Measurements from ENCODE around the gene COL6A1. TPM values are rescaled to one million over a fixed set of nuclear protein-coding genes. Genes with fewer than 3 reads are reported as not detected.

Gene COL6A1
- polyA plus RNA-seq, 1 donor from 2014 or later = 29.4 TPM

DNA sequence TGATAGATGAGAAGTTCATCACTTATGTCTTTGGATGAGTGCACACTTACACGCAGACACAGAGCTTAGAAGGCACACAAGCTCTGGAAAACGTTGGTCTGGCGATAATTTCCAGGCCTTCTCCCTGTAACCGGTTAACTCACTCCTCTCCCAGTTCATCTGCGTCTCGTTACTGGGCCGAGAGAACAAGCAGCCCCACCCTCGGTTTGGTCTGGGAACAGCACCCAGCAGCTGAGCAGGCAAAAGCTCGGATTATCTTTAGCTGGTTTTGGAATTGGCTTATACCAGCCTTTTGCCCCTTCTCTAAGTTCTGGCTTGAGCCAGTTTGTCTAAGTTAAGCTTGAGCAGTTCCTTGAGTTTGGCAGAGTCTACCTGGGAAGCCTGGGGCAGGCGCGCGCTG is 27.3 kb upstream of the COL6A1 start:
- H2AFZ ChIP-seq (ENCODE audit: low read depth, low read length) = no peak overlapping the region
- H3K79me2 ChIP-seq (replicated peaks; ENCODE audit: insufficient read depth, low read length) = no peaks in the 10 kb centered on the region
- no peaks in the 10 kb centered on the region for H3K9me3 ChIP-seq (ENCODE audit: low read length)
- no peak for TF ChIP-seq EP300 (conservative IDR thresholded peaks at IDR 0.05; ENCODE audit: poor library complexity, severe bottlenecking)
- TF ChIP-seq TAF1 (IDR thresholded peaks at IDR 0.05; ENCODE audit: low read depth) = no peak
- TF ChIP-seq, protein P1, sequence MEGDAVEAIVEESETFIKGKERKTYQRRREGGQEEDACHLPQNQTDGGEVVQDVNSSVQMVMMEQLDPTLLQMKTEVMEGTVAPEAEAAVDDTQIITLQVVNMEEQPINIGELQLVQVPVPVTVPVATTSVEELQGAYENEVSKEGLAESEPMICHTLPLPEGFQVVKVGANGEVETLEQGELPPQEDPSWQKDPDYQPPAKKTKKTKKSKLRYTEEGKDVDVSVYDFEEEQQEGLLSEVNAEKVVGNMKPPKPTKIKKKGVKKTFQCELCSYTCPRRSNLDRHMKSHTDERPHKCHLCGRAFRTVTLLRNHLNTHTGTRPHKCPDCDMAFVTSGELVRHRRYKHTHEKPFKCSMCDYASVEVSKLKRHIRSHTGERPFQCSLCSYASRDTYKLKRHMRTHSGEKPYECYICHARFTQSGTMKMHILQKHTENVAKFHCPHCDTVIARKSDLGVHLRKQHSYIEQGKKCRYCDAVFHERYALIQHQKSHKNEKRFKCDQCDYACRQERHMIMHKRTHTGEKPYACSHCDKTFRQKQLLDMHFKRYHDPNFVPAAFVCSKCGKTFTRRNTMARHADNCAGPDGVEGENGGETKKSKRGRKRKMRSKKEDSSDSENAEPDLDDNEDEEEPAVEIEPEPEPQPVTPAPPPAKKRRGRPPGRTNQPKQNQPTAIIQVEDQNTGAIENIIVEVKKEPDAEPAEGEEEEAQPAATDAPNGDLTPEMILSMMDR (IDR thresholded peaks at IDR 0.05; ENCODE audit: poor library complexity, severe bottlenecking) = no peak
- TF ChIP-seq EZH2 (IDR thresholded peaks at IDR 0.05; ENCODE audit: borderline replicate concordance, insufficient read depth, low read length, poor library complexity, severe bottlenecking) = no peak
- TF ChIP-seq, protein P2, sequence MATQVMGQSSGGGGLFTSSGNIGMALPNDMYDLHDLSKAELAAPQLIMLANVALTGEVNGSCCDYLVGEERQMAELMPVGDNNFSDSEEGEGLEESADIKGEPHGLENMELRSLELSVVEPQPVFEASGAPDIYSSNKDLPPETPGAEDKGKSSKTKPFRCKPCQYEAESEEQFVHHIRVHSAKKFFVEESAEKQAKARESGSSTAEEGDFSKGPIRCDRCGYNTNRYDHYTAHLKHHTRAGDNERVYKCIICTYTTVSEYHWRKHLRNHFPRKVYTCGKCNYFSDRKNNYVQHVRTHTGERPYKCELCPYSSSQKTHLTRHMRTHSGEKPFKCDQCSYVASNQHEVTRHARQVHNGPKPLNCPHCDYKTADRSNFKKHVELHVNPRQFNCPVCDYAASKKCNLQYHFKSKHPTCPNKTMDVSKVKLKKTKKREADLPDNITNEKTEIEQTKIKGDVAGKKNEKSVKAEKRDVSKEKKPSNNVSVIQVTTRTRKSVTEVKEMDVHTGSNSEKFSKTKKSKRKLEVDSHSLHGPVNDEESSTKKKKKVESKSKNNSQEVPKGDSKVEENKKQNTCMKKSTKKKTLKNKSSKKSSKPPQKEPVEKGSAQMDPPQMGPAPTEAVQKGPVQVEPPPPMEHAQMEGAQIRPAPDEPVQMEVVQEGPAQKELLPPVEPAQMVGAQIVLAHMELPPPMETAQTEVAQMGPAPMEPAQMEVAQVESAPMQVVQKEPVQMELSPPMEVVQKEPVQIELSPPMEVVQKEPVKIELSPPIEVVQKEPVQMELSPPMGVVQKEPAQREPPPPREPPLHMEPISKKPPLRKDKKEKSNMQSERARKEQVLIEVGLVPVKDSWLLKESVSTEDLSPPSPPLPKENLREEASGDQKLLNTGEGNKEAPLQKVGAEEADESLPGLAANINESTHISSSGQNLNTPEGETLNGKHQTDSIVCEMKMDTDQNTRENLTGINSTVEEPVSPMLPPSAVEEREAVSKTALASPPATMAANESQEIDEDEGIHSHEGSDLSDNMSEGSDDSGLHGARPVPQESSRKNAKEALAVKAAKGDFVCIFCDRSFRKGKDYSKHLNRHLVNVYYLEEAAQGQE (IDR thresholded peaks at IDR 0.05; ENCODE audit: borderline replicate concordance) = no peak
- TF ChIP-seq POLR2AphosphoS5 (IDR thresholded peaks at IDR 0.05) = no peak
- no peak for TF ChIP-seq MXI1 (conservative IDR thresholded peaks at IDR 0.05; ENCODE audit: poor library complexity, severe bottlenecking)
- TF ChIP-seq SMC3 (conservative IDR thresholded peaks at IDR 0.05; ENCODE audit: poor library complexity) = no peak
- TF ChIP-seq RAD21 (conservative IDR thresholded peaks at IDR 0.05) = no peak
- H3K9ac ChIP-seq (ENCODE audit: low read length) = no peak overlapping the region
- no peaks in the 10 kb centered on the region for H3K27me3 ChIP-seq (ENCODE audit: insufficient read depth, low read depth, low read length)
- H3K4me3 ChIP-seq (ENCODE audit: low read length) = no peak overlapping the region
- no peak overlapping the region for H3K27ac ChIP-seq (ENCODE audit: low read length)
- no peaks in the 10 kb centered on the region for H4K20me1 ChIP-seq (ENCODE audit: insufficient read depth)
- no peaks in the 10 kb centered on the region for H3F3A ChIP-seq (ENCODE audit: insufficient read depth, low read length, poor library complexity, severe bottlenecking)
- H3K4me2 ChIP-seq (ENCODE audit: low read length) = no peak overlapping the region
- no peaks in the 10 kb centered on the region for H3K36me3 ChIP-seq (ENCODE audit: insufficient read depth, low read length)
- no peaks in the 10 kb centered on the region for H3K9me2 ChIP-seq (ENCODE audit: insufficient read depth, low read length)

DNA sequence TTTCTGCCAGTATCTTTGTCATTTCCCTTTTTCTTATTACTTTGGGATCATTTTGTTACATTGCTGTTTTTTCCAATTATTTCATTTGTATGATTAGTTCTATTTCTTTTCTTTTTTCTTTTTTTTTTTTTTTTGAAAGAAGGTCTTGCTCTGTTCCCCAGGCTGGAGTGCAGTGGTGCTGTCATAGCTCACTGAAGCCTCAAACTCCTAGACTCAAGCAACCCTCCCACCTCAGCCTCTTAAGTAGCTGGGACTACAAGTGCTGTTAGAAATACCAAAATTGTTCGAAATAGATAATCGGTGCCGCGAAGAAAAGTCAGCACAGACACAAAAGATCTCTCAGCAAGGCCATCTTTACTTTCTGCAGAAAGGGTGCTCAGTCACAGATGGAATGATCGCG is 26.6 kb upstream of the COL6A1 start:
- Histone ChIP-seq H3K36me3 (ENCODE audit: insufficient read depth, low read length) (no peaks in the 10 kb centered on the region), H3K4me2 (ENCODE audit: low read length) (no peak overlapping the region), H3F3A (ENCODE audit: insufficient read depth, low read length, poor library complexity, severe bottlenecking) (no peaks in the 10 kb centered on the region), H4K20me1 (ENCODE audit: insufficient read depth) (no peaks in the 10 kb centered on the region), H2AFZ (ENCODE audit: low read depth, low read length) (no peak overlapping the region), H3K27ac (ENCODE audit: low read length) (no peak overlapping the region), H3K9me3 (ENCODE audit: low read length) (no peaks in the 10 kb centered on the region), H3K9me2 (ENCODE audit: insufficient read depth, low read length) (no peaks in the 10 kb centered on the region), H3K9ac (ENCODE audit: low read length) (no peak overlapping the region), H3K4me3 (ENCODE audit: low read length) (no peak overlapping the region), H3K79me2 (replicated peaks; ENCODE audit: insufficient read depth, low read length) (no peaks in the 10 kb centered on the region), H3K27me3 (ENCODE audit: insufficient read depth, low read depth, low read length) (no peaks in the 10 kb centered on the region)
- no peak for TF ChIP-seq EP300 (conservative IDR thresholded peaks at IDR 0.05; ENCODE audit: poor library complexity, severe bottlenecking)
- TF ChIP-seq RAD21 (conservative IDR thresholded peaks at IDR 0.05) = no peak
- TF ChIP-seq, protein P1 (IDR thresholded peaks at IDR 0.05; ENCODE audit: poor library complexity, severe bottlenecking) = no peak
- TF ChIP-seq, protein P2 (IDR thresholded peaks at IDR 0.05; ENCODE audit: borderline replicate concordance) = no peak
- no peak for TF ChIP-seq MXI1 (conservative IDR thresholded peaks at IDR 0.05; ENCODE audit: poor library complexity, severe bottlenecking)
- no peak for TF ChIP-seq POLR2AphosphoS5 (IDR thresholded peaks at IDR 0.05)
- TF ChIP-seq EZH2 (IDR thresholded peaks at IDR 0.05; ENCODE audit: borderline replicate concordance, insufficient read depth, low read length, poor library complexity, severe bottlenecking) = no peak
- TF ChIP-seq TAF1 (IDR thresholded peaks at IDR 0.05; ENCODE audit: low read depth) = no peak
- TF ChIP-seq SMC3 (conservative IDR thresholded peaks at IDR 0.05; ENCODE audit: poor library complexity) = no peak

Data from neural cell (in vitro differentiated cells).